Activated naive CD4-positive, alpha-beta T cell treated with anti-CD3 and anti-CD28 coated beads, Interleukin-2, amount 50 U/mL, for 72 hours (primary cell): Measurements from ENCODE around the gene SELENOS. TPM values are rescaled to one million over a fixed set of nuclear protein-coding genes. Genes with fewer than 3 reads are reported as not detected.

ENCODE experiments used
- total RNA-seq, 2 donors: library from RNA; stranded (reverse); gene quantifications; one replicate each; pipeline ENCODE4 v1.2.3, GENCODE V29; 2022

SELENOS gene
- total RNA-seq, 2 donors from 2014 or later = 18.4 to 22.6 TPM

Other genes starting within 250 kb of the SELENOS start
- gene CHSY1, start 25.4 kb downstream of the SELENOS start, total RNA-seq = 10 to 100 TPM; 45.5 to 54.1 TPM
- 100 to 1,000 TPM; 163 to 174 TPM for gene SNRPA1, start 17.8 kb upstream of the SELENOS start, total RNA-seq
- gene PCSK6, start 212.2 kb upstream of the SELENOS start, total RNA-seq = 1 to 10 TPM in 1 of 2 donors, under 1 TPM in 1; 0.61 to 2.1 TPM